SK-N-SH treated with all-trans-retinoic acid at 6 μM for 48 hours (cell line): ENCODE data around the gene KCNIP1.

Source experiments
- ESRRG ChIP-seq: fragments of 250-450 bp; sonication (Bioruptor Pico); IDR thresholded peaks from 2 replicates; pipeline ENCODE4 v1.6.1; 2021; ENCODE audit warnings: mild to moderate bottlenecking
- ISL1 ChIP-seq: fragments of 250-450 bp; sonication (Bioruptor Pico); IDR thresholded peaks from 2 replicates; pipeline ENCODE4 v2.1.2; 2022; ENCODE audit warnings: mild to moderate bottlenecking, moderate library complexity
- PATZ1 ChIP-seq: fragments of 250-450 bp; sonication (Bioruptor Pico); IDR thresholded peaks from 2 replicates; pipeline ENCODE4 v1.8.0; 2020; ENCODE audit warnings: mild to moderate bottlenecking, moderate library complexity, borderline replicate concordance
- RARB ChIP-seq: fragments of 250-450 bp; sonication (Bioruptor Pico); IDR thresholded peaks from 2 replicates; pipeline ENCODE4 v1.8.0; 2021; ENCODE audit warnings: mild to moderate bottlenecking, moderate library complexity
- TCF4 ChIP-seq: fragments of 250-450 bp; sonication (Bioruptor Pico); IDR thresholded peaks from 2 replicates; pipeline ENCODE4 v1.8.0; 2021; ENCODE audit warnings: mild to moderate bottlenecking, moderate library complexity, borderline replicate concordance
- ZFP3 ChIP-seq: fragments of 250-450 bp; sonication (Bioruptor Pico); IDR thresholded peaks from 2 replicates; pipeline ENCODE4 v1.5.0; 2020; ENCODE audit warnings: mild to moderate bottlenecking, moderate library complexity

DNA sequence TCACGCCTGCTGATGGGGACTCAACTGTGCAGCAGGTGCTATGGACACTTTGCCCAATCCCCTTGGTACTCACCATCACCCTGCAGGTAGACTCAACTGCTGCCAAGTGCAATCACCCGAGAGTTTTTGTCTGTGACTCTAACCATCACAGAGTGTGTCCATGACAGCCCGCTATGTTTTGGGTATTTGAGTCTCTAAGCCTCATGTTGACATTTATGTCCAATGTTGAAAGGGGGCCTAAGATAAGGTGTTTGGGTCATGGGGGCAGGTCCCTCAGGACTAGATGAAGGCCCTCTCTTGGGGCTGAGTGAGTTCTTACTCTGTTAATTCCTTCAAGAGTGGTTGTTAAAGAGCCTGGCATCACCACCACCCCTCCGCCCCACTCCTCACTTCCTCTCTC lies 235.6 kb downstream of the KCNIP1 start:
- TF ChIP-seq ESRRG (CRISPR knock-in tag) (no peak), ZFP3 (CRISPR knock-in tag) (no peak), ISL1 (CRISPR knock-in tag) (no peak), PATZ1 (CRISPR knock-in tag) (no peak), TCF4 (CRISPR knock-in tag) (no peak), RARB (CRISPR knock-in tag) (no peak)
